G401 (cell line): ENCODE measurements around the gene MYO1B. TPM values are rescaled to one million over a fixed set of nuclear protein-coding genes. Genes with fewer than 3 reads are reported as not detected.

Source experiments
- DNase-seq: peaks from one replicate; pipeline ENCODE4 v3.0.0-alpha.2; 2015; ENCODE audit warnings: low spot score
- in situ Hi-C: cut with HindIII; loops from 2 replicates; pipeline ENCODE4 v1.10.0; 2016; ENCODE audit warnings: low sequenced_read_pairs, mixed read lengths
- total RNA-seq: library from RNA; depleted of rRNA; stranded (reverse); fragments of >200 nt; shearing (Covaris generic); gene quantifications from 2 replicates; pipeline ENCODE4 v1.2.3, GENCODE V29; 2014

Gene MYO1B
- total RNA-seq, 1 experiment from 2014 or later, result not detected

GRCh38 chr2:191379375-191379774 lies 134.2 kb downstream of the MYO1B start:
- DNase-seq, result no peak
- in situ Hi-C loops, result no loop called here

- in situ Hi-C loops, result no loop called here
Observed at GRCh38 chr2:191382801-191383200, 137.6 kb downstream of the MYO1B start.

GRCh38 chr2:191383486-191383885 lies 138.3 kb downstream of the MYO1B start:
- no peak for DNase-seq
- in situ Hi-C loops, result no loop called here

More at GRCh38 chr2:191382801-191383200, 137.6 kb downstream of the MYO1B start:
- DNase-seq, result no peak

- in situ Hi-C loops, result no loop called here
- no peak for DNase-seq
Observed at GRCh38 chr2:191384829-191385228, 139.6 kb downstream of the MYO1B start.

GRCh38 chr2:191385416-191386160 lies 140.4 kb downstream of the MYO1B start:
- in situ Hi-C loops, result no loop called here

GRCh38 chr2:191386938-191387536 lies 141.8 kb downstream of the MYO1B start:
- DNase-seq, result no peak
- in situ Hi-C loops, result no loop called here

More at GRCh38 chr2:191385416-191386160, 140.4 kb downstream of the MYO1B start:
- no peak for DNase-seq

- no peak for DNase-seq
- in situ Hi-C loops, result no loop called here
Observed at GRCh38 chr2:191389288-191389687, 144.1 kb downstream of the MYO1B start.

- in situ Hi-C loops, result no loop called here
- no peak for DNase-seq
Observed at GRCh38 chr2:191391171-191391570, 146.0 kb downstream of the MYO1B start.

GRCh38 chr2:191394043-191394442 lies 148.8 kb downstream of the MYO1B start:
- DNase-seq, result no peak
- in situ Hi-C loops, result no loop called here

- in situ Hi-C loops, result no loop called here
- no peak for DNase-seq
Observed at GRCh38 chr2:191396794-191397193, 151.6 kb downstream of the MYO1B start.

GRCh38 chr2:191399601-191400000 lies 154.4 kb downstream of the MYO1B start:
- DNase-seq, result no peak
- in situ Hi-C loops, result no loop called here

GRCh38 chr2:191401287-191401686 lies 156.1 kb downstream of the MYO1B start:
- DNase-seq, result no peak
- in situ Hi-C loops, result no loop called here

- DNase-seq, result no peak
- in situ Hi-C loops, result no loop called here
Observed at GRCh38 chr2:191402966-191403565, 157.9 kb downstream of the MYO1B start.

- no peak for DNase-seq
- in situ Hi-C loops, result no loop called here
Observed at GRCh38 chr2:191404568-191404991, 159.4 kb downstream of the MYO1B start.

GRCh38 chr2:191405546-191405945 lies 160.3 kb downstream of the MYO1B start:
- in situ Hi-C loops, result no loop called here
- DNase-seq, result no peak

GRCh38 chr2:191410646-191411436 lies 165.6 kb downstream of the MYO1B start:
- in situ Hi-C loops, result no loop called here
- no peak for DNase-seq

- no peak for DNase-seq
- in situ Hi-C loops, result no loop called here
Observed at GRCh38 chr2:191411472-191411871, 166.3 kb downstream of the MYO1B start.

- no peak for DNase-seq
- in situ Hi-C loops, result no loop called here
Observed at GRCh38 chr2:191412353-191412752, 167.1 kb downstream of the MYO1B start.

- in situ Hi-C loops, result no loop called here
- no peak for DNase-seq
Observed at GRCh38 chr2:191415101-191415500, 169.9 kb downstream of the MYO1B start.

- in situ Hi-C loops, result no loop called here
- no peak for DNase-seq
Observed at GRCh38 chr2:191415858-191416257, 170.7 kb downstream of the MYO1B start.
